Ishikawa (cell line): ENCODE measurements around the gene TPRG1L.

Source experiments
- CEBPB ChIP-seq: IDR thresholded peaks from 2 replicates; pipeline ENCODE4 v1.6.1; 2012
- CREB1 ChIP-seq: IDR thresholded peaks from 2 replicates; pipeline ENCODE4 v1.6.1; 2012; ENCODE audit warnings: low read depth
- EGR1 ChIP-seq: IDR thresholded peaks from 2 replicates; pipeline ENCODE4 v1.6.1; 2012
- EP300 ChIP-seq: IDR thresholded peaks from 2 replicates; pipeline ENCODE4 v1.6.1; 2012; ENCODE audit warnings: borderline replicate concordance
- MAX ChIP-seq: IDR thresholded peaks from 2 replicates; pipeline ENCODE4 v1.6.1; 2012
- RAD21 ChIP-seq: IDR thresholded peaks from 2 replicates; pipeline ENCODE4 v1.6.1; 2012; ENCODE audit warnings: low read depth
- REST ChIP-seq: IDR thresholded peaks from 2 replicates; pipeline ENCODE4 v1.6.1; 2012; ENCODE audit warnings: low read depth, mild to moderate bottlenecking
- TAF1 ChIP-seq: IDR thresholded peaks from 2 replicates; pipeline ENCODE4 v1.6.1; 2012; ENCODE audit warnings: low read depth, mild to moderate bottlenecking
- YY1 ChIP-seq: IDR thresholded peaks from 2 replicates; pipeline ENCODE4 v1.6.1; 2012; ENCODE audit warnings: low read depth
- ZBTB7A ChIP-seq: IDR thresholded peaks from 2 replicates; pipeline ENCODE4 v1.6.1; 2012; ENCODE audit warnings: low read depth

GRCh38 chr1:3674100-3675094 is 49.6 kb downstream of the TPRG1L start:
- TF ChIP-seq CEBPB (no peak), TAF1 (no peak), REST (no peak), YY1 (no peak), EGR1 (no peak), CREB1 (no peak), EP300 (no peak), RAD21 (no peak), MAX (no peak), ZBTB7A (no peak)
